Measurements from ENCODE around the gene PEF1.

Gene PEF1

DNA sequence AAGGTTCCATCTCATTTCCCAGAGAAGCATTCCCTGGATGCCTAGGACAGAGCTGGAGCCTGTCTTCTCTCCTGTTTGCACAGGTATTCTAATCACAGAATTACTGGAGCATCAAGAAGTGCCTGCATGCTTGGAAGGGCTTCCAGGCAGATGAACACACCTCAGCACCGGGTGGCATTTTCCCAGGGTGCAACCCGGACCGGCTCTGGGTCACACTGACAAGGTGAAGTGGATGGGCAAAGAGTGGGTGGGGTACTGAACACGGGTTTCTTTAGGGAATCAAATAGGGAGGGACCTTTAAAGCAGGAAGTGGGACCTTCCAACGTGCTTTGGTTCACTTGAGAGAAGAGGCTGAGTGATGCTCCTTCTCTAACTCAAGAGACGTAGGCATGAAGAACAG, 7.1 kb upstream of the PEF1 start:
- no peak for DNase-seq (ENCODE audit: low read depth)

DNA sequence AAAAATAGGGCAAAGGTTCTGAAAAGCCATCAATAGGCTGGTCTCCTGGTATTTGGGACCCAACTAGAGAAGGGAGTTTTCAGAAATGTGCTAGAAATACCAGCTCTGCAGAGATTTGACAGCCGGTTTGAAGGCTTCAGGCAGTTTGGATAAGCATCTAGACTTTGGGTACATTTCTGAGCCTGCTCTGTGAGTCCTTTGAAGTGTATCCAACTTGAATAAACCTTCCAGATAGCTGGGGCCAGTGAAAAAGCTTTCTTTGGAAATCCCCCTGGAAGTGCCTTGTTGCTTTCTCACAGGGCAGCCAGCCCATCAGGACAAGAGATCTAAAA, 6.4 kb upstream of the PEF1 start:
- H3K4me3 ChIP-seq (replicated peaks; ENCODE audit: low read depth, low read length): no peak overlapping the region
- TF ChIP-seq, protein P1, sequence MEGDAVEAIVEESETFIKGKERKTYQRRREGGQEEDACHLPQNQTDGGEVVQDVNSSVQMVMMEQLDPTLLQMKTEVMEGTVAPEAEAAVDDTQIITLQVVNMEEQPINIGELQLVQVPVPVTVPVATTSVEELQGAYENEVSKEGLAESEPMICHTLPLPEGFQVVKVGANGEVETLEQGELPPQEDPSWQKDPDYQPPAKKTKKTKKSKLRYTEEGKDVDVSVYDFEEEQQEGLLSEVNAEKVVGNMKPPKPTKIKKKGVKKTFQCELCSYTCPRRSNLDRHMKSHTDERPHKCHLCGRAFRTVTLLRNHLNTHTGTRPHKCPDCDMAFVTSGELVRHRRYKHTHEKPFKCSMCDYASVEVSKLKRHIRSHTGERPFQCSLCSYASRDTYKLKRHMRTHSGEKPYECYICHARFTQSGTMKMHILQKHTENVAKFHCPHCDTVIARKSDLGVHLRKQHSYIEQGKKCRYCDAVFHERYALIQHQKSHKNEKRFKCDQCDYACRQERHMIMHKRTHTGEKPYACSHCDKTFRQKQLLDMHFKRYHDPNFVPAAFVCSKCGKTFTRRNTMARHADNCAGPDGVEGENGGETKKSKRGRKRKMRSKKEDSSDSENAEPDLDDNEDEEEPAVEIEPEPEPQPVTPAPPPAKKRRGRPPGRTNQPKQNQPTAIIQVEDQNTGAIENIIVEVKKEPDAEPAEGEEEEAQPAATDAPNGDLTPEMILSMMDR (IDR thresholded peaks at IDR 0.05; ENCODE audit: low read length, missing control alignments): no peak
- no peak for DNase-seq (ENCODE audit: low read depth)

More for the DNA sequence above, 7.1 kb upstream of the PEF1 start:
- H3K4me3 ChIP-seq (replicated peaks; ENCODE audit: low read depth, low read length): no peak overlapping the region
- TF ChIP-seq, protein P1 (IDR thresholded peaks at IDR 0.05; ENCODE audit: low read length, missing control alignments): no peak

DNA sequence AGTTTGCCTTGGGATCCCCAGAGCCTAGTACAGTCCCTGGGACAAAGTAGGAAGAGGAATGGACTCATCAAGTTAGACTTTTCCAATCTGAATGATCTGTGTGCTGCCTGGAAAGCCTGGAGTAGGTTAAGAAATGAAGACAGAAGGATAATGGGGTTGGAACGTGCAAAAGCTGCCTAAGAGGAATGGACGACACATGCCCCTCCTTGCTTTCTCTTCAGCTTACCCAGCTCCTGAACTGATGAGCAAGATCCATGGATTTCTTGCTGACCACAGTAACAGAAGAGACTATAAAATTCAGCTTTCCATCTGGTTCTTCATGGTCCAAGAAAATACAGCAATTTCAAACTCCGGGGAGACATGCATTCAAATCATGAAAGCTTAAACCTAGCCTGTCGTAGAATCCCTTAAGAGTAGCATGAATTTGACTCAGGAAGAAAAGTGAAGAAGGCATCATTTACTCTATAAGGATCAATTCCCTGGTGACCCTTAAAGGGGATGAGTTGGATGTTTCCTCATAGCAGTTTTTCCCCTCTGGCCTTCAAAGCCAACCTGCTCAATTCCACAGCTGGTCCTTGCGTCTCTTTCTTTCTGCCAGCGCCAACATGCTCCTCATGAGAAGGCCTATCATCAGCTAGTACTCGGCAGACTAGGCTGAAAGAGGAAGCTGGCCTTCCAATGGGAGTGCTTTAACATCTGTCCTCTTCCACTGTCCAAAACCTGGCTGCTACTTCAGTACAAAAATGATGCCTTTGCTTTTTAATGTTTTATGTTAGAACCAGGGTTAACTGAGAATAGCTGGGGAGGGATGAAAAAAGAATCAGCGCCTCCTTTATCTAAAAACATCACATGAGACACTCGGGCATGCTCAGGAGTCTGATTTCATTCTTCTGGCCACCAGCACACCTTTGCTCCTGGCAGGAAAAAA, 5.7 kb upstream of the PEF1 start:
- DNase-seq (ENCODE audit: low read depth): no peak
- H3K4me3 ChIP-seq (replicated peaks; ENCODE audit: low read depth, low read length): no peak overlapping the region
- TF ChIP-seq, protein P1 (IDR thresholded peaks at IDR 0.05; ENCODE audit: low read length, missing control alignments): no peak

DNA sequence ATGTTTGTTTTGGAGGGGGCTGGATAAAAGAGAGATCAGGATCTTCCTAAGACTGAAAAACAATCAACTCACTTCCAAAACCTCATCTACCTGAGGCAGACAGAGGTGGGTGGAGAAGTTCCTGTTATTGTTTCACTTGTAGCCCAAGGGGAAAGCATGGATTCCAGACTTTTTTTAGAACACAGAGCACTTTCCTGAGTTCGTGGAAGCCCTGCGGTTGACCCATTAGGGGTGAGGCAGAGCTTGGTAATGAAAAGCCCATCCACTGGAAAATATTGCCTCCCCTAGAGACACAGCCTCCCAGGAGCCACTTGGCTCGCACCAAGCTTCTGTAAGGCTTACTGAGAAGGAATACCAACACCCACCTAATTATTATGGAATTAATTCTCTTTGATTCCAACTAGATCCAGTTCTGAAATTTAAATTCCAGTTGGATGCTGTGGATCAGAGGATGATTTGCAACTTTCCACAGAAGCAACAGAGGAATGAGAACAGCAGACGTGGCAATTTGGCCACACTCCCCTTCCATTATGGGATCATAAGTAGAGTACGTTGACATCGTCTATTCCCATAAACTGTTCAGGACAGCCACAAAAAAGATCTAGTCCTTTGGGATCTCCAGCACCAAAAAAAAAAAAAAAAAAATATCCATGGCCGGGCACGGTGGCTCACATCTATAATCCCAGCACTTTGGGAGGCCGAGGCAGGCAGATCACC, 4.1 kb upstream of the PEF1 start:
- no peak for DNase-seq (ENCODE audit: low read depth)
- no peak overlapping the region for H3K4me3 ChIP-seq (replicated peaks; ENCODE audit: low read depth, low read length)
- TF ChIP-seq, protein P1 (IDR thresholded peaks at IDR 0.05; ENCODE audit: low read length, missing control alignments): no peak

DNA sequence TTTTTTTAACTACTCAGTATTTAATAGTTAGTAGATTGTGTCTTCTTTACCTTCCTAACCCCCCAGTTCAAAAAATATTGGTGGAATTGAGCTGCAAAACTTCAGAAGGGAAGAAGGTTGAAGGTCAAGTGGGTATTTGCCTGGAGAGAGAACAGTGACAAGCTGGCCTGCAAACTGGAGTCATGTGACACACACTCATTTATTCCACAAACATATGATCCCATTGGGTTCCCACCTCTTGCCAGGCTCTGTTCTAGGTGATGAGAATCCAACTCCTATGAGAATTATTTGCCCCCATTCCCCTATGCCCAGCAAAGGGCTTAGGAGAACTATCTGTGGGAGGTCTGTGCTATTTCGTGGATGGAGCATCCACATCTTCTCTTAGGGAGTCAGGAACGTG, 3.5 kb upstream of the PEF1 start:
- DNase-seq (ENCODE audit: low read depth): no peak
- TF ChIP-seq, protein P1 (IDR thresholded peaks at IDR 0.05; ENCODE audit: low read length, missing control alignments): no peak
- H3K4me3 ChIP-seq (replicated peaks; ENCODE audit: low read depth, low read length): no peak overlapping the region

DNA sequence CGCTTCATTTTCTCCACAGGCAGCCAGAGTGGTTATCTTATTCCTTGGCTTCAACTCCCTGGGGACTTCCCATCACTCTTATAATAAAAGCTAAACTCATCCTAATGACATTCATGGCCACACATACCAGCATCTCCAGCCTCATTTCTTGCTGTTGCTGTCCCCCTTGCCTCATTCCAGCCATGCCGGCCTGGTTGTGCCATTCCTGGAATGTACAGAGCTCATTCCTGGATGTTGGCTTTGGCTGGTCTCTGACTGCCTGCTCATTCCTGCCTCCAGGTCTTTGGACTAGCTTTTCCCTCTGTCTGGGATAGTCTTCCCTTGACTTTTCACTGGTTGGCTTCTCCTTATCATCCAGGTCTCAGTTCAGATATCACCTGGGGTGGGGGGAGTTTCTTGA, 2.4 kb upstream of the PEF1 start:
- TF ChIP-seq, protein P1 (IDR thresholded peaks at IDR 0.05; ENCODE audit: low read length, missing control alignments): no peak
- DNase-seq (ENCODE audit: low read depth): peak; percentile 35
- no peak overlapping the region for H3K4me3 ChIP-seq (replicated peaks; ENCODE audit: low read depth, low read length)

Measured in fibroblast of pulmonary artery (primary cell).